Natural killer cell (primary cell): ENCODE measurements around the gene PTDSS2. TPM values are rescaled to one million over a fixed set of nuclear protein-coding genes. Genes with fewer than 3 reads are reported as not detected.

Experiments
- ATAC-seq, 3 donors: fragments of 150-1000 bp in 2 of 3; fragments of 200-7000 bp in 1 of 3; cut with Tn5 transposase; 1 replicate in 1 of 3; 2 replicates in 2 of 3; pipeline ENCODE4 v1.10.0; 2021; ENCODE audit warnings: mild to moderate bottlenecking in 2 of 3, moderate library complexity in 2 of 3
- DNase-seq, 2 donors: peaks; one replicate each; pipeline versions ENCODE4 v3.0.0 to v3.0.0-alpha.2; 2013 to 2021; ENCODE audit warnings: mixed read lengths in 1 of 2
- H3K27ac ChIP-seq: one replicate; pipeline ENCODE4 v1.5.1; 2013; ENCODE audit warnings: mild to moderate bottlenecking, low read length
- H3K27me3 ChIP-seq: one replicate; pipeline ENCODE4 v1.6.1; 2013; ENCODE audit warnings: low read length; ENCODE audit not compliant: control insufficient read depth, insufficient read depth
- H3K36me3 ChIP-seq: one replicate; pipeline ENCODE4 v1.6.1; 2013; ENCODE audit warnings: low read length; ENCODE audit not compliant: control insufficient read depth, insufficient read depth
- H3K4me1 ChIP-seq: one replicate; pipeline ENCODE4 v1.6.1; 2013; ENCODE audit warnings: low read length; ENCODE audit not compliant: control insufficient read depth, insufficient read depth
- H3K4me3 ChIP-seq: one replicate; pipeline ENCODE4 v1.5.1; 2013; ENCODE audit warnings: low read length
- H3K9me3 ChIP-seq: one replicate; pipeline ENCODE4 v1.6.1; 2013; ENCODE audit warnings: low read length; ENCODE audit not compliant: control insufficient read depth, insufficient read depth
- H3K27ac Mint-ChIP-seq, 2 donors: one replicate each; pipeline ENCODE4 v1.8.0; 2022; ENCODE audit warnings: mild to moderate bottlenecking in 2 of 2, mixed read lengths in 2 of 2, moderate library complexity in 1 of 2
- H3K27me3 Mint-ChIP-seq, 2 donors: one replicate each; pipeline ENCODE4 v1.8.0; 2022; ENCODE audit warnings: low read depth in 2 of 2, mixed read lengths in 2 of 2
- H3K36me3 Mint-ChIP-seq: one replicate; pipeline ENCODE4 v1.8.0; 2022; ENCODE audit warnings: mixed read lengths
- H3K4me1 Mint-ChIP-seq, 2 donors: one replicate each; pipeline ENCODE4 v1.8.0; 2022; ENCODE audit warnings: mixed read lengths in 2 of 2
- H3K4me3 Mint-ChIP-seq: one replicate; pipeline ENCODE4 v1.8.0; 2022; ENCODE audit warnings: mild to moderate bottlenecking, moderate library complexity, mixed read lengths
- H3K9me3 Mint-ChIP-seq, 2 donors: one replicate each; pipeline ENCODE4 v1.8.0; 2022; ENCODE audit warnings: mixed read lengths in 2 of 2
- WGBS: methylation state at CpG from one replicate; pipeline ENCODE4 v1.1.7; 2013; ENCODE audit warnings: missing lambda C conversion rate; ENCODE audit not compliant: insufficient coverage; 5-methylcytosine and 5-hydroxymethylcytosine counted together
- intact Hi-C: fragments of 100-400 bp; cut with micrococcal nuclease; formaldehyde crosslinking; loops from one replicate; pipeline ENCODE4 v1.14.2; 2022
- total RNA-seq, 4 donors: library from RNA; stranded (reverse); fragments of 120-200 nt in 1 of 4; gene quantifications; one replicate each; pipeline versions ENCODE4 v1.2.3 to v1.2.4, GENCODE V29; 2013 to 2022
- TF ChIP-seq, protein P1 (sequence below): fragments of 200-600 bp; IDR thresholded peaks from one replicate; pipeline ENCODE4 v1.8.0; 2022; ENCODE audit warnings: antibody characterized with exemption

The PTDSS2 gene
- total RNA-seq, 3 donors from 2014 or later (not counting 1 experiment from before 2014, with no cell fraction given), result 21.5 to 25.1 (median 23.4) TPM

GRCh38 chr11:502288-503178, 52.5 kb downstream of the PTDSS2 start:
- peaks cover 34% of the 10 kb centered on the region for H3K36me3 ChIP-seq

DNA sequence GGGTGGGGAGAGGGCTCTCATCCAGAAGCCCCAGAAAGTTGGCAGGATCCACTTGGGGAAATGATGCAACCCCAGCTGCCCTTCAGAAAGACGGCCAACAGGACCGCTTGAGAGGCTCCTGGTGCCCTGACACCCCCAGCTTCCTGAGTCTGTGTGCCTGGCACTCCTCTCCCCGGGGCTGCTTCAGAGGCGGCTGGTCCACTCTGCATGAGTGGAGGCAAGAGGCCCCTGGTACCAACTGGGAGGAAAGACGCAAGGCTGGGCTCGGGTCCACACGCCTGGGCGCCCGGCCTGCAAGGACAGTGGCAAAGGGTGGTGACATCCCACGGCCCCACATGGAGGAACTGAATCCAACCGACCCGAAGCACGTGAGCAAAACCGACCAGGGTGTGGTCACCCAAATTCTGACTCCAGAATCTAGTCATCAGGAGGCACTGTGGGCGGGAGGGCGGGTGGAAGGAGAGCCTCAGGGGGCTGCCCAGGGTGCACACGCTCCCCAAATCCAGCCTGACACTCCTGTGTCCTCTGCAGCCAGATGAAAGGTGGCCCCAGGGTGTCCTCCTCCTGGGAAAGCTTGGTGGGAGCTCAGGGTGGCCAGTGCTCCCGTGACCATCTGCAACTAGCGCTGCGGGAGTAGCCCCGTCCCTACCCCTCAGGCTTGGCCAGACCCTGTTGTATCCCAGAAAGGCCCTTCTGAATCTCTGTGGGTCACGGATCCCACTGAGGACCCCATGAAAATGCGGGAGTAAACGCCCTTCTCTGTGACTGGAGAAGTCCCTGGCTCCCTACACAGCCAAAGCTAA, 53.3 kb downstream of the PTDSS2 start:
- H3K4me1 ChIP-seq, result peaks cover 52% of the 10 kb centered on the region

More at GRCh38 chr11:502288-503178, 52.5 kb downstream of the PTDSS2 start:
- Histone ChIP-seq H3K27ac (peak overlapping the region; percentile 11), H3K9me3 (no peaks in the 10 kb centered on the region), H3K27me3 (no peaks in the 10 kb centered on the region), H3K4me3 (no peak overlapping the region), H3K4me1 (peaks cover 46% of the 10 kb centered on the region)
- no peak for DNase-seq
- WGBS, result 91% methylated on average over 10 of the region's 10 CpGs
- no peak overlapping the region for H3K27ac Mint-ChIP-seq
- no peak for ATAC-seq
- no peaks in the 10 kb centered on the region for H3K9me3 Mint-ChIP-seq
- intact Hi-C loops, result no loop called here
- H3K4me3 Mint-ChIP-seq, result no peak overlapping the region
- peaks cover 8 to 20% of the 10 kb centered on the region in 2 donors for H3K4me1 Mint-ChIP-seq
- TF ChIP-seq, protein P1, sequence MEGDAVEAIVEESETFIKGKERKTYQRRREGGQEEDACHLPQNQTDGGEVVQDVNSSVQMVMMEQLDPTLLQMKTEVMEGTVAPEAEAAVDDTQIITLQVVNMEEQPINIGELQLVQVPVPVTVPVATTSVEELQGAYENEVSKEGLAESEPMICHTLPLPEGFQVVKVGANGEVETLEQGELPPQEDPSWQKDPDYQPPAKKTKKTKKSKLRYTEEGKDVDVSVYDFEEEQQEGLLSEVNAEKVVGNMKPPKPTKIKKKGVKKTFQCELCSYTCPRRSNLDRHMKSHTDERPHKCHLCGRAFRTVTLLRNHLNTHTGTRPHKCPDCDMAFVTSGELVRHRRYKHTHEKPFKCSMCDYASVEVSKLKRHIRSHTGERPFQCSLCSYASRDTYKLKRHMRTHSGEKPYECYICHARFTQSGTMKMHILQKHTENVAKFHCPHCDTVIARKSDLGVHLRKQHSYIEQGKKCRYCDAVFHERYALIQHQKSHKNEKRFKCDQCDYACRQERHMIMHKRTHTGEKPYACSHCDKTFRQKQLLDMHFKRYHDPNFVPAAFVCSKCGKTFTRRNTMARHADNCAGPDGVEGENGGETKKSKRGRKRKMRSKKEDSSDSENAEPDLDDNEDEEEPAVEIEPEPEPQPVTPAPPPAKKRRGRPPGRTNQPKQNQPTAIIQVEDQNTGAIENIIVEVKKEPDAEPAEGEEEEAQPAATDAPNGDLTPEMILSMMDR, result no peak
- no peaks in the 10 kb centered on the region for H3K27me3 Mint-ChIP-seq
- H3K36me3 Mint-ChIP-seq, result peaks cover 3% of the 10 kb centered on the region

DNA sequence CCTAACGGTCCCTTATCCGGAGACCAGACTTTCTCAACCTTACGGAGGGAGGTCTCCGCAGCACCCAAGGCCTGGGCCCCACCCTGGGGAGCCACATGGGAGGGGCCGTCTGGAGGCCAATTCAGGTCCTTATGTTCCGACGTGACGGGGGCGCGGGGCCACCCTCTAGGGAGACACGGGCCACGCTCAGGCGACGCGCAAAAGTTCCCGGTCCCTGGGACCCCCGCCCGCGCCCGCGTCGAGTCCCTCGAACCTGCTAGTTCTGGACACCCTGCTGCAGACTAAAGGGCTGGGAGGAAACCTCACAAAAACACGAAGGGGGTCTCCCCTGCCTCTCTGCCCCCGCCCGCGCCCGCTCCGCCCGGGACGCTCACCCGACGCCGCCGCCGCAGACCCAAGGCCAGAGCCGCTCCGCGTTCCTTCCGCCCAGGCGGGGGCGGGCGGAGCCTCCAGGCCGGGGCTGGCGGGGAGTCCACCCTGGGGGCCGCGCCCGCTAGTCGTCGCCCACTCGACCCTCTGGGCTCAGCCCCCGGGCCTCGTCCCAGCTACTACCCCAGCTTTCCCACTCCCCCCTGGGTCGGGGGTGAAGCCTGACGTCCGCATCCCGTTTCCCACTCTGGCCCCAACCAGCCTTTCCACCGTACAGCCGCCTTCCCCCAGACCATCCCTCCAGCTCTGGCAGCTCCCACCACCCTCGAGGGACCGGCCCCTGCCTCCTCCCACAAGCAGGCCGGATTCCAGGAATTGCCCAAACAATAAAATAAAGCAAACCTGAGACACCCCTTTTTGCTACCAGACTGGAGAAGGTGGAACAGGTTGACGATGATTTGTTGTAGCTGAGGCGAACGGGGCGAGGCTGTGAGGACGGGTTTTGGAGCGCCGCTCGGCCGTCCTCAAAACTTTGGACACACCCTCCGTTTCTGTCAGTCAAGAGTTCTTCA, 54.2 kb downstream of the PTDSS2 start:
- H3K9me3 Mint-ChIP-seq, result no peaks in the 10 kb centered on the region
- ATAC-seq (no peak), DNase-seq (no peak)
- H3K27me3 ChIP-seq, result no peaks in the 10 kb centered on the region
- intact Hi-C loops, result no loop called here
- H3K9me3 ChIP-seq, result no peaks in the 10 kb centered on the region
- WGBS, result 25% methylated on average over 72 of the region's 72 CpGs
- H3K4me1 ChIP-seq, result peaks cover 52% of the 10 kb centered on the region
- H3K4me3 Mint-ChIP-seq, result peak overlapping the region; percentile 57
- H3K27ac ChIP-seq, result peak overlapping the region; percentile 46
- H3K4me3 ChIP-seq, result no peak overlapping the region
- TF ChIP-seq, protein P1, result no peak
- no peaks in the 10 kb centered on the region for H3K27me3 Mint-ChIP-seq
- no peaks in the 10 kb centered on the region for H3K36me3 Mint-ChIP-seq
- H3K27ac Mint-ChIP-seq, result peak overlapping the region; percentile 83 to 97
- peaks cover 17% of the 10 kb centered on the region for H3K36me3 ChIP-seq
- peaks cover 8 to 18% of the 10 kb centered on the region in 2 donors for H3K4me1 Mint-ChIP-seq

More for the DNA sequence above, 53.3 kb downstream of the PTDSS2 start:
- ATAC-seq (no peak), DNase-seq (peak in 1 of 2 donors; percentile 31)
- H3K36me3 ChIP-seq, result peaks cover 26% of the 10 kb centered on the region
- Mint-ChIP-seq H3K4me3 (no peak overlapping the region), H3K4me1 (peaks cover 8 to 18% of the 10 kb centered on the region in 2 donors), H3K27ac (peak overlapping the region in 1 of 2 donors; percentile 83), H3K9me3 (no peaks in the 10 kb centered on the region), H3K27me3 (no peaks in the 10 kb centered on the region), H3K36me3 (no peaks in the 10 kb centered on the region)
- TF ChIP-seq, protein P1, result no peak
- H3K4me3 ChIP-seq, result no peak overlapping the region
- no peaks in the 10 kb centered on the region for H3K9me3 ChIP-seq
- WGBS, result 79% methylated on average over 24 of the region's 24 CpGs
- intact Hi-C loops, result no loop called here
- no peaks in the 10 kb centered on the region for H3K27me3 ChIP-seq
- peak overlapping the region; percentile 46 for H3K27ac ChIP-seq
